Transverse colon (tissue), 4 donors: ENCODE results near the gene IFTAP. TPM values are rescaled to one million over a fixed set of nuclear protein-coding genes. Genes with fewer than 3 reads are reported as not detected.

Source experiments
- DNase-seq: peaks from one replicate; pipeline ENCODE4 v3.0.0-alpha.2; 2019
- H3K27ac ChIP-seq, 4 donors: fragments of 200-600 bp; sonication (generic); 2 replicates each; pipeline ENCODE4 v1.5.1; 2016 to 2018; ENCODE audit warnings: inconsistent platforms in 4 of 4
- H3K27me3 ChIP-seq: fragments of 200-600 bp; sonication (generic); 2 replicates; pipeline ENCODE4 v1.5.1; 2017; ENCODE audit warnings: inconsistent platforms
- H3K36me3 ChIP-seq, 4 donors: fragments of 200-600 bp; sonication (generic); 2 replicates each; pipeline ENCODE4 v1.5.1; 2017 to 2019; ENCODE audit warnings: inconsistent platforms in 4 of 4
- H3K4me1 ChIP-seq, 4 donors: fragments of 200-600 bp; sonication (generic); 2 replicates each; pipeline ENCODE4 v1.5.1; 2017 to 2020; ENCODE audit warnings: inconsistent platforms in 4 of 4
- H3K4me3 ChIP-seq, 4 donors: fragments of 200-600 bp; sonication (generic); 1 replicate in 1 of 4; 2 replicates in 3 of 4; pipeline versions ENCODE4 v1.5.1 to v1.6.1; 2017 to 2019; ENCODE audit warnings: inconsistent platforms in 4 of 4
- H3K9me3 ChIP-seq, 2 donors: fragments of 200-600 bp; sonication (generic); 2 replicates each; pipeline ENCODE4 v1.5.1; 2017 to 2019; ENCODE audit warnings: inconsistent platforms in 2 of 2
- EP300 ChIP-seq: sonication (generic); formaldehyde crosslinking; IDR thresholded peaks from one replicate; pipeline ENCODE4 v1.6.1; 2017; ENCODE audit warnings: antibody characterized with exemption, low read depth
- POLR2A ChIP-seq: fragments of 450-650 bp; IDR thresholded peaks from one replicate; pipeline ENCODE4 v1.6.1; 2016; ENCODE audit warnings: antibody characterized with exemption, mild to moderate bottlenecking, moderate library complexity
- POLR2AphosphoS5 ChIP-seq, 3 donors: sonication (generic); formaldehyde crosslinking; IDR thresholded peaks; one replicate each; pipeline ENCODE4 v1.6.1; 2016; ENCODE audit warnings: antibody characterized with exemption in 3 of 3
- WGBS, 2 donors: methylation state at CpG; one replicate each; pipeline ENCODE4 v1.1.5; 2018; ENCODE audit warnings: low coverage in 1 of 2; 5-methylcytosine and 5-hydroxymethylcytosine counted together
- in situ Hi-C, 4 donors: fragments of 200-750 bp; cut with MboI; loops; one replicate each; pipeline versions ENCODE4 v1.15.0 to v1.15.1; 2017; ENCODE audit warnings: low sequenced_read_pairs in 3 of 4, low pct_ligation_motif_present in 1 of 4, low pct_unique_long_range_greater_than_20kb in 1 of 4
- intact Hi-C: fragments of 100-400 bp; cut with DNase I; formaldehyde crosslinking; loops from one replicate; pipeline ENCODE4 v1.15.1; 2023; ENCODE audit warnings: low total_unique reads
- total RNA-seq, 4 donors: library from RNA; depleted of rRNA; stranded (reverse); fragments of >200 nt; gene quantifications; one replicate each; pipeline ENCODE4 v1.1.0, GENCODE V29; 2016
- TF ChIP-seq, protein P1 (sequence below), 5 experiments: fragments of 200-600 bp in 3 of 5; fragments of 450-650 bp in 2 of 5; sonication (generic) in 3 of 5; IDR thresholded peaks; 1 replicate in 2 of 5; 2 replicates in 3 of 5; pipeline ENCODE4 v1.5.1; 2016 to 2017; ENCODE audit warnings: antibody characterized with exemption in 5 of 5, inconsistent platforms in 3 of 5, mild to moderate bottlenecking in 2 of 5, moderate library complexity in 1 of 5

IFTAP gene
- total RNA-seq, 4 donors from 2014 or later = 11.5 to 76.3 (median 16.0) TPM

DNA sequence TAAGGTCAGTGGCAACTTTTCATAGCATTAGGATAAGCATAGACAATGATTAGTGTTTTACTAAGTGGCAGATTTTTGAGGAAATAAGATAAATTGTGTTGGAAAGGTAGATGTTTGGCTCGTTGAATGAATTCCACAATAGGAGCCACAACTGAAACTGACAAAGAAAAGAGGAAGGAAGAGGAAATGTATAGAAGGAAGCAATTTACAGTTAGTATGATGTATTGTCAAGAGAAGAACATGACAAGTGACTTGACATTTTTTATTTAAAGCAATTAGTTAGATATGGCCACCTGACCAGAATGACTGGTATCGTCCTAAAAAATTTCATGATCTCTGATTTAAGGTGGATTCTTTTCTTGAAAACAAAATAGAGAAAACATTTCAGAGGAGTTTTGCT is 6.9 kb downstream of the IFTAP start:
- no peak for DNase-seq
- Histone ChIP-seq H3K27ac (no peak overlapping the region), H3K4me1 (peaks cover 0 to 3% (median 0%) of the 10 kb centered on the region in 4 donors), H3K9me3 (no peaks in the 10 kb centered on the region), H3K27me3 (no peaks in the 10 kb centered on the region), H3K4me3 (no peak overlapping the region), H3K36me3 (no peaks in the 10 kb centered on the region)
- in situ Hi-C loops = no loop called here
- WGBS, 2 donors = 63 to 68% methylated on average over 2 of the region's 2 CpGs
- TF ChIP-seq POLR2A = no peak
- TF ChIP-seq POLR2AphosphoS5 (IDR thresholded peaks at IDR 0.05) = no peak
- no peak for TF ChIP-seq EP300
- TF ChIP-seq, protein P1, sequence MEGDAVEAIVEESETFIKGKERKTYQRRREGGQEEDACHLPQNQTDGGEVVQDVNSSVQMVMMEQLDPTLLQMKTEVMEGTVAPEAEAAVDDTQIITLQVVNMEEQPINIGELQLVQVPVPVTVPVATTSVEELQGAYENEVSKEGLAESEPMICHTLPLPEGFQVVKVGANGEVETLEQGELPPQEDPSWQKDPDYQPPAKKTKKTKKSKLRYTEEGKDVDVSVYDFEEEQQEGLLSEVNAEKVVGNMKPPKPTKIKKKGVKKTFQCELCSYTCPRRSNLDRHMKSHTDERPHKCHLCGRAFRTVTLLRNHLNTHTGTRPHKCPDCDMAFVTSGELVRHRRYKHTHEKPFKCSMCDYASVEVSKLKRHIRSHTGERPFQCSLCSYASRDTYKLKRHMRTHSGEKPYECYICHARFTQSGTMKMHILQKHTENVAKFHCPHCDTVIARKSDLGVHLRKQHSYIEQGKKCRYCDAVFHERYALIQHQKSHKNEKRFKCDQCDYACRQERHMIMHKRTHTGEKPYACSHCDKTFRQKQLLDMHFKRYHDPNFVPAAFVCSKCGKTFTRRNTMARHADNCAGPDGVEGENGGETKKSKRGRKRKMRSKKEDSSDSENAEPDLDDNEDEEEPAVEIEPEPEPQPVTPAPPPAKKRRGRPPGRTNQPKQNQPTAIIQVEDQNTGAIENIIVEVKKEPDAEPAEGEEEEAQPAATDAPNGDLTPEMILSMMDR (IDR thresholded peaks at IDR 0.05) = no peak
- intact Hi-C loops = no loop called here

DNA sequence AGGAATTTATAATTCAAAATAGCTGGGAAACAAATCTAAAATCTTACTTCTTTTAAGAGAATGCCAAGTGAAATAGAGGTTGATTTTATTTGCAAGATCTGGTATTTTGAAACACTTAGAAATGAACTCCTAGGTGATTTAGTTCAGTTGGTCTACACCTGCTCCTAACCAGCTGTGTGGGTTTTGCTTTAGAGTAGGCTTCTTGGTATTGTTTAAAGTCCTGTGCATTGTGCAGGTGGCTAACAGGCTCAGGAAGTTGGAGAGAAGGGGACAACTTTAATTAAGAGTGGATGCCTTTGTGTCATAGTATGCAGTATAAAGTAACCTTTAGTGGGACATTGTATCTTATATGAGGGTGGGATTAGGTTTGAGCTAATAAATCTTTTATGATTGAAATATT is 7.8 kb downstream of the IFTAP start:
- Histone ChIP-seq H3K9me3 (no peaks in the 10 kb centered on the region), H3K4me1 (peaks cover 0 to 3% (median 0%) of the 10 kb centered on the region in 4 donors), H3K4me3 (no peak overlapping the region), H3K36me3 (no peaks in the 10 kb centered on the region), H3K27ac (no peak overlapping the region), H3K27me3 (no peaks in the 10 kb centered on the region)
- no peak for DNase-seq
- intact Hi-C loops = no loop called here
- no peak for TF ChIP-seq POLR2A
- TF ChIP-seq EP300 = no peak
- TF ChIP-seq POLR2AphosphoS5 (IDR thresholded peaks at IDR 0.05) = no peak
- TF ChIP-seq, protein P1 (IDR thresholded peaks at IDR 0.05) = no peak
- in situ Hi-C loops = no loop called here

DNA sequence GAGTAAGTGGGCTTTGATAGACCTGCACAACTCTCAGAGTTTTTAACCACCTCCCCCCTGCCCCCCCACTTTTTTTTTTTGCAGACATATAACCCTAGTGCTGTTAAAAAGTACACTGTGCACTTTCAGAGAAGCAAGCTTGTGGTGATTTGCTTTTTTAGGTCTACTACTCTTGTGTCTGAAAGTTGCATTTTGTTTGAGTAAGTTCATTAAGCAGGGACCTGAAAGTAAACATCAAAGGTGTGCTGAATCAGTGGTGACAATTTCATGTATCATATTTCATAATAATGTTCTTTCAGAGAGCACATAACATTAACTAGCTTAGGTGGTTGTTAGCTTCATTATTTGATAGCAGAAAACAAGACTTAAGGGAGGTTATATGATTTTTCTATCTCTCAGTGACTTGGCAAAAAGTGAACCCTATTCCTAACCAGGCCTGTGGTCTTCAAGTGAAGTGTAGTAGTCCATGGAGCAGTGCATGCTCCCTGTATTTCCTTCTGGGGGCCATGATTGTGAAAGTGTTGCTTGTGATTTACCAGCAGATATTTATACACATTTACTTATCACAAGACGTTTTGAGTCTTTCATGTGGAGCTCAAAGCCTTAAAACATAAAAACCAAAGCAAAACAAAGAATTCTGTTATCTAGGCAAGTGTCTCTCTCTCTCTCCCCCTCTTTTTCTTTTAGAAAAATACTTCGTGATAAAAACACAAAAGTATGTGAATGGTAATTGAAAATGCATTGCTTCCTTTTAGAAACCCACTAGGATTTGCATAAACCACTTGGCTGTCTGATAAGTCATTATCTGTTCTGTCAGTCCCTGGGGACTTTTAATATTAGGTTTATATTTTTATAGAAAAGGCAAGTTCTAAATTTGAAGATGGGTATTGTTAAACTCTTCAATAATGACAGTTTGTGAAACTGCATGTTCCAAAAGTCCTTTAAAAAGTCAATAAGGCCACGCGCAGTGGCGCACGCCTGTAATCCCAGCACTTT is 11.2 kb downstream of the IFTAP start:
- 82 to 84% methylated on average over 2 to 6 of the region's 6 CpGs for WGBS, 2 donors
- H3K4me3 ChIP-seq = no peak overlapping the region

More for the DNA sequence above, 11.2 kb downstream of the IFTAP start:
- TF ChIP-seq POLR2AphosphoS5 (IDR thresholded peaks at IDR 0.05) = no peak
- TF ChIP-seq EP300 = no peak
- no peak for TF ChIP-seq POLR2A
- TF ChIP-seq, protein P1 (IDR thresholded peaks at IDR 0.05) = no peak
- Histone ChIP-seq H3K4me1 (peaks cover 0 to 3% (median 0%) of the 10 kb centered on the region in 4 donors), H3K27me3 (no peaks in the 10 kb centered on the region), H3K36me3 (no peaks in the 10 kb centered on the region), H3K9me3 (no peaks in the 10 kb centered on the region), H3K27ac (no peak overlapping the region)
- intact Hi-C loops (no loop called here), in situ Hi-C loops (no loop called here)
- DNase-seq = no peak
